22Rv1 (cell line): ENCODE measurements around the gene FAM241A.

Source experiments
- H3K27ac ChIP-seq: fragments of 450-650 bp; 2 replicates; pipeline ENCODE4 v1.5.1; 2017
- CTCF ChIP-seq: fragments of 450-650 bp; IDR thresholded peaks from 2 replicates; pipeline ENCODE4 v1.5.1; 2017; ENCODE audit warnings: mild to moderate bottlenecking
- ZFX ChIP-seq: fragments of 450-650 bp; IDR thresholded peaks from 2 replicates; pipeline ENCODE4 v1.6.1; 2017; ENCODE audit warnings: antibody characterized with exemption, borderline replicate concordance

FAM241A gene

GRCh38 chr4:112234952-112235609 lies 89.8 kb downstream of the FAM241A start:
- H3K27ac ChIP-seq, result no peak overlapping the region
- TF ChIP-seq ZFX (no peak), CTCF (peak; percentile 89)

GRCh38 chr4:112236040-112236439 lies 90.8 kb downstream of the FAM241A start:
- H3K27ac ChIP-seq, result no peak overlapping the region
- TF ChIP-seq ZFX, result no peak
- TF ChIP-seq CTCF, result no peak

GRCh38 chr4:112238833-112239232 lies 93.6 kb downstream of the FAM241A start:
- TF ChIP-seq ZFX, result no peak
- no peak for TF ChIP-seq CTCF
- H3K27ac ChIP-seq, result no peak overlapping the region
